Stimulated activated naive CD4-positive, alpha-beta T cell treated with Interleukin-2 at 50 U/mL for 16 hours (primary cell): ENCODE measurements around the gene HNMT.
"Not testable (repeated sequence)": the region's sequence is repeated elsewhere in the genome, so short reads cannot be mapped to it uniquely, and the experiment has no call there.

Source experiments
- DNase-seq: peaks from one replicate; lab custom pipeline; 2025; lab: John Stamatoyannopoulos, UW

The HNMT gene

GRCh38 chr2:137946227-137946626 is 18.0 kb upstream of the HNMT start:
- no peak for DNase-seq

- DNase-seq, result no peak
Observed at GRCh38 chr2:137947032-137947727, 17.1 kb upstream of the HNMT start.

GRCh38 chr2:137947728-137948336 is 16.4 kb upstream of the HNMT start:
- no peak for DNase-seq

GRCh38 chr2:137948894-137949293 is 15.4 kb upstream of the HNMT start:
- DNase-seq, result no peak

GRCh38 chr2:137950238-137950637 is 14.0 kb upstream of the HNMT start:
- DNase-seq, result no peak

- DNase-seq, result no peak
Observed at GRCh38 chr2:137951586-137951985, 12.7 kb upstream of the HNMT start.

GRCh38 chr2:137952586-137953129 is 11.6 kb upstream of the HNMT start:
- DNase-seq, result no peak

- DNase-seq, result no peak
Observed at GRCh38 chr2:137955536-137955935, 8.7 kb upstream of the HNMT start.

GRCh38 chr2:137957033-137957432 is 7.2 kb upstream of the HNMT start:
- no peak for DNase-seq

GRCh38 chr2:137959166-137959565 is 5.1 kb upstream of the HNMT start:
- no peak for DNase-seq

- no peak for DNase-seq
Observed at GRCh38 chr2:137960223-137960622, 4.0 kb upstream of the HNMT start.

GRCh38 chr2:137961602-137962001 is 2.7 kb upstream of the HNMT start:
- no peak for DNase-seq

GRCh38 chr2:137963535-137964065 is 673 bp upstream of the HNMT start:
- no peak for DNase-seq

GRCh38 chr2:137964859-137965459 is 686 bp downstream of the HNMT start:
- no peak for DNase-seq

- no peak for DNase-seq
Observed at GRCh38 chr2:137966043-137966442, 1.8 kb downstream of the HNMT start.

GRCh38 chr2:137967042-137967441 is 2.8 kb downstream of the HNMT start:
- no peak for DNase-seq

- DNase-seq, result no peak
Observed at GRCh38 chr2:137968477-137969417, 4.5 kb downstream of the HNMT start.

- no peak for DNase-seq
Observed at GRCh38 chr2:137969418-137969765, 5.1 kb downstream of the HNMT start.

- no peak for DNase-seq
Observed at GRCh38 chr2:137969876-137970275, 5.6 kb downstream of the HNMT start.

GRCh38 chr2:137971259-137971658 is 7.0 kb downstream of the HNMT start:
- not testable (repeated sequence) for DNase-seq

GRCh38 chr2:137973280-137973679 is 9.0 kb downstream of the HNMT start:
- no peak for DNase-seq
